HEK293 (cell line): ENCODE measurements around the gene E4F1.
"Not testable (repeated sequence)": the region's sequence is repeated elsewhere in the genome, so short reads cannot be mapped to it uniquely, and the experiment has no call there.

Experiments used
- GLI2 ChIP-seq: fragments of 450-650 bp; formaldehyde crosslinking; IDR thresholded peaks from 2 replicates; pipeline ENCODE4; 2017; ENCODE audit warnings: missing biosample characterization, missing genetic modification characterization, low read depth, borderline replicate concordance
- HOXA7 ChIP-seq: sonication (generic); formaldehyde crosslinking; IDR thresholded peaks from 2 replicates; pipeline ENCODE4 v1.8.1; 2022; ENCODE audit warnings: missing genetic modification reagents, borderline replicate concordance
- MYNN ChIP-seq: fragments of 450-650 bp; formaldehyde crosslinking; IDR thresholded peaks from 2 replicates; pipeline ENCODE4 v1.5.1; 2016; ENCODE audit warnings: missing biosample characterization, missing genetic modification characterization, borderline replicate concordance
- YY1 ChIP-seq: fragments of 450-650 bp; formaldehyde crosslinking; IDR thresholded peaks from 2 replicates; pipeline ENCODE4 v1.5.1; 2018; ENCODE audit warnings: missing biosample characterization, missing genetic modification characterization
- ZBTB49 ChIP-seq: fragments of 450-650 bp; formaldehyde crosslinking; IDR thresholded peaks from 2 replicates; pipeline ENCODE4 v1.5.1; 2016; ENCODE audit warnings: missing biosample characterization, missing genetic modification characterization, low read depth
- ZFP37 ChIP-seq: fragments of 450-650 bp; formaldehyde crosslinking; IDR thresholded peaks from 2 replicates; pipeline ENCODE4 v1.5.1; 2016; ENCODE audit warnings: missing biosample characterization, missing genetic modification characterization
- ZNF114 ChIP-seq: fragments of 450-650 bp; formaldehyde crosslinking; IDR thresholded peaks from 2 replicates; pipeline ENCODE4 v1.5.0; 2017; ENCODE audit warnings: missing biosample characterization, missing genetic modification characterization
- ZNF175 ChIP-seq: fragments of 450-650 bp; formaldehyde crosslinking; IDR thresholded peaks from 2 replicates; pipeline ENCODE4 v1.5.1; 2016; ENCODE audit warnings: missing biosample characterization, missing genetic modification characterization
- ZNF2 ChIP-seq: fragments of 450-650 bp; formaldehyde crosslinking; IDR thresholded peaks from 2 replicates; pipeline ENCODE4 v1.5.1; 2016; ENCODE audit warnings: missing biosample characterization, missing genetic modification characterization
- ZNF768 ChIP-seq: fragments of 450-650 bp; formaldehyde crosslinking; IDR thresholded peaks from 2 replicates; pipeline ENCODE4 v1.5.1; 2018; ENCODE audit warnings: missing biosample characterization, mild to moderate bottlenecking, missing genetic modification characterization
- ZNF776 ChIP-seq: fragments of 450-650 bp; formaldehyde crosslinking; IDR thresholded peaks from 2 replicates; pipeline ENCODE4 v1.5.0; 2017; ENCODE audit warnings: missing biosample characterization, missing genetic modification characterization, borderline replicate concordance
- ZSCAN16 ChIP-seq: fragments of 450-650 bp; formaldehyde crosslinking; IDR thresholded peaks from 2 replicates; pipeline ENCODE4 v1.5.1; 2016; ENCODE audit warnings: missing biosample characterization, missing genetic modification characterization
- TF ChIP-seq, protein P1 (sequence below): fragments of 450-650 bp; formaldehyde crosslinking; IDR thresholded peaks from 2 replicates; pipeline ENCODE4 v1.5.1; 2016; ENCODE audit warnings: missing biosample characterization, missing genetic modification characterization

DNA sequence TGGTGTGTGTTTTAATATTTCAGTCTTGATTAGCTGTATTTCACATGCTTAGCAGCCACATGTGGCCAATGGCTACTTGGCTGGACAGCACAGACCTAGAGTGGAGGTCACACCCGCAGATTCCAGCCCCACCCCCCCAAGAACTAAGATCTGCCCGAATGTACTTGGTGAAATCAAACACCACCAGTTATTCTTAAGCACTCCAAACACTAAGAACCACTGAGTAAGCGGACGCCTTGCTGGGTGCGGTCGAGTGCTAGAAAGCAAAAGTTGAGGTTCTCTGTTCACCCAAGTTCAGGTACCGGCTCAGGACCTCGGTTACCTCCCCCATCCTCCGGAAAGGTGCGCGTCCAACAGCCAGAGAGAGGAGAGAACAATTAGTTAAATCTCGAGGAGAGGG lies 43.5 kb downstream of the E4F1 start:
- TF ChIP-seq, protein P1, sequence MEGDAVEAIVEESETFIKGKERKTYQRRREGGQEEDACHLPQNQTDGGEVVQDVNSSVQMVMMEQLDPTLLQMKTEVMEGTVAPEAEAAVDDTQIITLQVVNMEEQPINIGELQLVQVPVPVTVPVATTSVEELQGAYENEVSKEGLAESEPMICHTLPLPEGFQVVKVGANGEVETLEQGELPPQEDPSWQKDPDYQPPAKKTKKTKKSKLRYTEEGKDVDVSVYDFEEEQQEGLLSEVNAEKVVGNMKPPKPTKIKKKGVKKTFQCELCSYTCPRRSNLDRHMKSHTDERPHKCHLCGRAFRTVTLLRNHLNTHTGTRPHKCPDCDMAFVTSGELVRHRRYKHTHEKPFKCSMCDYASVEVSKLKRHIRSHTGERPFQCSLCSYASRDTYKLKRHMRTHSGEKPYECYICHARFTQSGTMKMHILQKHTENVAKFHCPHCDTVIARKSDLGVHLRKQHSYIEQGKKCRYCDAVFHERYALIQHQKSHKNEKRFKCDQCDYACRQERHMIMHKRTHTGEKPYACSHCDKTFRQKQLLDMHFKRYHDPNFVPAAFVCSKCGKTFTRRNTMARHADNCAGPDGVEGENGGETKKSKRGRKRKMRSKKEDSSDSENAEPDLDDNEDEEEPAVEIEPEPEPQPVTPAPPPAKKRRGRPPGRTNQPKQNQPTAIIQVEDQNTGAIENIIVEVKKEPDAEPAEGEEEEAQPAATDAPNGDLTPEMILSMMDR (tag by site-specific recombination): not testable (repeated sequence)
- not testable (repeated sequence) for TF ChIP-seq HOXA7 (CRISPR knock-in tag); ZSCAN16 (tag by site-specific recombination); ZNF768 (tag by site-specific recombination); ZBTB49; ZNF114; GLI2 (tag by site-specific recombination); ZNF2; ZNF776 (tag by site-specific recombination); ZFP37 (tag by site-specific recombination); YY1; MYNN; ZNF175
